ENCODE results near the gene CNR2.

CNR2 gene

DNA sequence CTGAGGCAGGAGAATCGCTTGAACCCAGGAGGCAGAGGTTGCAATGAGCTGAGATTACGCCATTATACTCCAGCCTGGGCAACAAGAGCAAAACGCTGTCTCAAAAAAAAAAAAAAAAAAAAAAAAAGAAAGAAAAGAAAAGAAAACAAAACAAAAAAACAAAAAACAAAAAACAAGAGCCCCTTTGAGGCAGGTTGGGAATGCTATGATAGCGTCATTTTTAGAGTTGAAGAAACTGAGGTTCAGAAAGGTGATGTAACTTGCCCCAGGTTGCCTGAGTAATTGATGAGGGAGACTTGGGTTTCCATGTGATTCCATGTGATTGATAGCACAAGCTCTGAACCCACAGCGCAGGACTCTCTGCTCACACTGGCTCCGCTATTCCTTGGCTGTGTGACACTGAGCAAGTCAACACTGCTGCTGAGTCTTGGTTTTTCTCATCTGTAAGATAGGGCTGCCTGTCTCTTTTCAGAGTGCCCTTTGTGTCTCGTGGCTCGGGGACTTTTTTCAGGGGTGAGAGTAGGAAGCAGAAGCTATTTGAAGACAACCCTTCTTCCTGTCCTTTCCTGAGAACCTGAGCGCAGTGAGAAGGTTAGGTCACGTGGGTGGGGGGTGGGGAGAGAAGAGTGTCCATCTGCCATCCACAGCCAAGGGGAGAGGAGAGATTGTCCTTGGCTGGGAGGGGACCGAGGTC is 2.5 kb downstream of the CNR2 start:
- DNase-seq = no peak
- Histone ChIP-seq H3K27me3 (no peaks in the 10 kb centered on the region), H3K9me3 (no peaks in the 10 kb centered on the region), H3K36me3 (no peaks in the 10 kb centered on the region), H3K4me1 (no peaks in the 10 kb centered on the region), H3K4me3 (ENCODE audit: low read depth, low read length) (no peak overlapping the region)
- TF ChIP-seq, protein P1, sequence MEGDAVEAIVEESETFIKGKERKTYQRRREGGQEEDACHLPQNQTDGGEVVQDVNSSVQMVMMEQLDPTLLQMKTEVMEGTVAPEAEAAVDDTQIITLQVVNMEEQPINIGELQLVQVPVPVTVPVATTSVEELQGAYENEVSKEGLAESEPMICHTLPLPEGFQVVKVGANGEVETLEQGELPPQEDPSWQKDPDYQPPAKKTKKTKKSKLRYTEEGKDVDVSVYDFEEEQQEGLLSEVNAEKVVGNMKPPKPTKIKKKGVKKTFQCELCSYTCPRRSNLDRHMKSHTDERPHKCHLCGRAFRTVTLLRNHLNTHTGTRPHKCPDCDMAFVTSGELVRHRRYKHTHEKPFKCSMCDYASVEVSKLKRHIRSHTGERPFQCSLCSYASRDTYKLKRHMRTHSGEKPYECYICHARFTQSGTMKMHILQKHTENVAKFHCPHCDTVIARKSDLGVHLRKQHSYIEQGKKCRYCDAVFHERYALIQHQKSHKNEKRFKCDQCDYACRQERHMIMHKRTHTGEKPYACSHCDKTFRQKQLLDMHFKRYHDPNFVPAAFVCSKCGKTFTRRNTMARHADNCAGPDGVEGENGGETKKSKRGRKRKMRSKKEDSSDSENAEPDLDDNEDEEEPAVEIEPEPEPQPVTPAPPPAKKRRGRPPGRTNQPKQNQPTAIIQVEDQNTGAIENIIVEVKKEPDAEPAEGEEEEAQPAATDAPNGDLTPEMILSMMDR (IDR thresholded peaks at IDR 0.05; ENCODE audit: low read depth, low read length) = no peak

DNA sequence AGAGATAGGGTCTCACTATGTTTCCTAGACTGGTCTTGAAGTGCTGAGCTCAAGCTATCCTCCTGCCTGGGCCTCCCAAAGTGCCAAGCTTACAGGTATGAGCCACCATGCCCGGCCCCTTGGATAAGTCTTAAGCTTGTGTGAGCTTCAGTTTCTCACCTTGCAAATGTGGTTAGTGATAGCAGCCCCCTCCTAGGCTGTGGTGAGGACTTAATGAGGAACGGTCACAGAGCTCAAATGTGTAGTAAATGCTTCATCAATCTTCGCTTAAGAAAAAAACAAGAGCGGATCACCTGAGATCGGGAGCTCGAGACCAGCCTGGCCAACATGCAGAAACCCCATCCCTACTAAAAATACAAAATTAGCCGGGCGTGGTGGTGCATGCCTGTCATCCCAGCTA is 3.0 kb downstream of the CNR2 start:
- DNase-seq = no peak
- Histone ChIP-seq H3K4me3 (ENCODE audit: low read depth, low read length) (no peak overlapping the region), H3K27me3 (no peaks in the 10 kb centered on the region), H3K4me1 (no peaks in the 10 kb centered on the region), H3K36me3 (no peaks in the 10 kb centered on the region), H3K9me3 (no peaks in the 10 kb centered on the region)
- TF ChIP-seq, protein P1 (IDR thresholded peaks at IDR 0.05; ENCODE audit: low read depth, low read length) = no peak

DNA sequence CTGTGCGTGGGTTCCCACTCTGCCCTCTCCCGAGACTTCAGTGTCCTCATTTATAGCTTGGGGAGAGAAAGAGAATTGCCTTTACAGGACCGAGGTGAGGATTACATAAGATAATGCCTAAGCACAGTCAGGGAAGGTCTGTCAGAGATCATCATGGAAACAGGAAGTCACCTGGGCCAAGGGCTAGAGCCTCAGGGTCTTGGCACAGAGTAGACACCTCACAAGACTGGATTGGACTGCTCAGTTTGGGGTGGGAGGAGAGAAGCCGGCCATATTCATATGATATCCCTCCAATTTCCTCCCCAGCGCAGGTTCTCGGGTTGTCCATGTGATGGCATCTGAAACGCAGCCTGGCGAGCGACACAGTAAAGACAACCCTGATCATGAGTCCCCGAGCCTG is 3.8 kb downstream of the CNR2 start:
- H3K36me3 ChIP-seq = no peaks in the 10 kb centered on the region
- H3K27me3 ChIP-seq = no peaks in the 10 kb centered on the region
- H3K4me1 ChIP-seq = no peaks in the 10 kb centered on the region
- no peaks in the 10 kb centered on the region for H3K9me3 ChIP-seq
- TF ChIP-seq, protein P1 (IDR thresholded peaks at IDR 0.05; ENCODE audit: low read depth, low read length) = no peak
- DNase-seq = no peak
- no peak overlapping the region for H3K4me3 ChIP-seq (ENCODE audit: low read depth, low read length)

DNA sequence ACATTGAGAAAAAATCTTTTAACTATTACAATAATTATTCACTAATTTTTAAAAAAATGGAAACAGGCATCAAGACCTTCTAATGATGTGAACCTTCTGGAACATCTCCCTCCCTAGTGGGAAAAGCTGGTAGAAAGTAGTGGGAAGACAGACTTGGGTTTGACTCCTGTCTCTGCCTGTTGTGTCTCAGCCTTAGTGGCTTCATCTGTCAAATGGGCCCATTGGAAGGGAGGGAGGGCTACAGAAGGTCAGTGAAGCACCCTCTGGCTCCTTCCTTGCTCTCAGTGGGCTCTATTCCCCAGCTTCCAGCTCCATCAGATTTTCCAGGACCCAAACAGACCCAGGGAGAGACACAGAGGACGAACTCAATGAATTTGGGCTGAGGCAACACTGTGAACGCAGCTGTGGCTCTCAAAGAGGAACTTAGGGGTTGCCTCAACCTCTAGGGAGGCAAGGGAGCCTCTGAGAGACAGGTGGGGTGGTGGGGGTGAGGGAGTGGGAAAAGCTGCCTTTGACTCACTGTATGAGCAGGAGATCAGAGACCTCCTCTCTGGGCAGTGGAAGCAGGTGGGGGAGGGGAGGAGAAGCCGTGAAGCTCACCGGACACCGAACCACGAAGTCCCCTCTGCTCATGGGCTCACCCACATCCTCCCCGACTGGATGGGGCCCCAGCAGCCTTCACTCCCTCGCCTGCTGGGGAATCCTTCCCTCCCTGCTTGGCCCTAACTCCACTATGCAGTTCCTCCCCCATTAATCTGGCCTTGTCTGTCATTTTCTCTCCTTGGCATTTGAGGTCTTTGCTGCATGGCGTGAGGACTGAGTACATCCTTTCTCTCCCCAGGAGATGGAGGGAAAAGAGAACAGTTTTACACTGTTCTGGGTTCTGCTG is 4.5 kb downstream of the CNR2 start:
- no peak for DNase-seq
- no peaks in the 10 kb centered on the region for H3K4me1 ChIP-seq
- H3K9me3 ChIP-seq = no peaks in the 10 kb centered on the region
- H3K27me3 ChIP-seq = no peaks in the 10 kb centered on the region
- no peak overlapping the region for H3K4me3 ChIP-seq (ENCODE audit: low read depth, low read length)
- no peaks in the 10 kb centered on the region for H3K36me3 ChIP-seq
- TF ChIP-seq, protein P1 (IDR thresholded peaks at IDR 0.05; ENCODE audit: low read depth, low read length) = no peak

DNA sequence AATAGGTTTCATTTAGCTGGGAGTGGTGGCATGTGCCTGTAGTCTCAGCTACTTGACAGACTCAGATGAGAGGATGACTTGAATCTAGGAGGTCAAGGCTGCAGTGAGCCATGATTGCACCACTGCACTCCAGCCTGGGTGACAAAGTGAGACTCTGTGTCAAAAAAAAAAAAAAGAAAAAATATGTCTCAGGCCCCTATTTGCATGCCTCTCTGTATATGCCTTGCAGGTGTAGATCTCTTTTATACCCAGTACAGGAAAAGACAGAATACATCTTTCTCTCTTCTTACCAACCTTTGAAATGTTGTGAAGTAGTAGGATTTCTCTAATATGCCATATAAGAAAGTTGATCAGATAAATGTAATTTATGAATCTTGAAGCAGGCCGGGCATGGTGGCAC is 6.4 kb downstream of the CNR2 start:
- Histone ChIP-seq H3K9me3 (no peaks in the 10 kb centered on the region), H3K4me3 (ENCODE audit: low read depth, low read length) (no peak overlapping the region), H3K27me3 (peaks cover 4% of the 10 kb centered on the region; the same call in 1 of the 2 replicates), H3K4me1 (no peaks in the 10 kb centered on the region), H3K36me3 (no peaks in the 10 kb centered on the region)
- no peak for DNase-seq
- TF ChIP-seq, protein P1 (IDR thresholded peaks at IDR 0.05; ENCODE audit: low read depth, low read length) = no peak
